Prostate gland (tissue), 2 donors: Measurements from ENCODE around the gene ZNF837. TPM values are rescaled to one million over a fixed set of nuclear protein-coding genes. Genes with fewer than 3 reads are reported as not detected.
A peak's percentile ranks its signal among the peaks of the same experiment; 100 is the strongest.

ENCODE experiments used
- DNase-seq: peaks from one replicate; pipeline ENCODE4 v3.0.0-alpha.2; 2019; ENCODE audit warnings: low spot score
- H3K27ac ChIP-seq, 2 donors: fragments of 200-600 bp; sonication (generic); 2 replicates each; pipeline ENCODE4 v1.5.1; 2017 to 2019
- H3K27me3 ChIP-seq: fragments of 200-600 bp; sonication (generic); replicated peaks from 2 replicates; pipeline ENCODE4 v1.5.1; 2019; ENCODE audit not compliant: insufficient read depth
- H3K36me3 ChIP-seq, 2 donors: fragments of 200-600 bp; sonication (generic); 1 replicate in 1 of 2; 2 replicates in 1 of 2; pipeline versions ENCODE4 v1.5.1 to v1.8.1; 2017 to 2019
- H3K4me1 ChIP-seq: fragments of 200-600 bp; sonication (generic); replicated peaks from 2 replicates; pipeline ENCODE4 v1.5.1; 2019
- H3K4me3 ChIP-seq, 2 donors: fragments of 200-600 bp; sonication (generic); 2 replicates each; pipeline ENCODE4 v1.5.1; 2017 to 2019
- H3K9me3 ChIP-seq: fragments of 200-600 bp; sonication (generic); 2 replicates; pipeline ENCODE4 v1.5.1; 2017
- CTCF ChIP-seq, 4 experiments: fragments of 200-600 bp in 2 of 4; fragments of 450-650 bp in 2 of 4; sonication (generic) in 2 of 4; IDR thresholded peaks; 1 replicate in 3 of 4; 2 replicates in 1 of 4; pipeline ENCODE4 v1.5.1; 2016 to 2019; ENCODE audit warnings: antibody characterized with exemption in 4 of 4, mild to moderate bottlenecking in 2 of 4, moderate library complexity in 2 of 4
- POLR2A ChIP-seq: fragments of 450-650 bp; IDR thresholded peaks from one replicate; pipeline ENCODE4 v1.6.1; 2016; ENCODE audit warnings: antibody characterized with exemption, mild to moderate bottlenecking
- POLR2AphosphoS5 ChIP-seq: sonication (generic); formaldehyde crosslinking; IDR thresholded peaks from one replicate; pipeline ENCODE4 v1.6.1; 2017; ENCODE audit warnings: antibody characterized with exemption
- WGBS: methylation state at CpG from one replicate; pipeline ENCODE4 v1.1.5; 2018; 5-methylcytosine and 5-hydroxymethylcytosine counted together
- intact Hi-C: fragments of 100-400 bp; cut with DNase I; formaldehyde crosslinking; loops from one replicate; pipeline ENCODE4 v1.14.2; 2022
- total RNA-seq, 2 donors: library from RNA; depleted of rRNA; stranded (reverse); fragments of >200 nt; gene quantifications; one replicate each; pipeline ENCODE4 v1.1.0, GENCODE V29; 2016

Gene ZNF837
- total RNA-seq, 2 donors from 2014 or later, result 12.2 to 15.7 TPM

DNA sequence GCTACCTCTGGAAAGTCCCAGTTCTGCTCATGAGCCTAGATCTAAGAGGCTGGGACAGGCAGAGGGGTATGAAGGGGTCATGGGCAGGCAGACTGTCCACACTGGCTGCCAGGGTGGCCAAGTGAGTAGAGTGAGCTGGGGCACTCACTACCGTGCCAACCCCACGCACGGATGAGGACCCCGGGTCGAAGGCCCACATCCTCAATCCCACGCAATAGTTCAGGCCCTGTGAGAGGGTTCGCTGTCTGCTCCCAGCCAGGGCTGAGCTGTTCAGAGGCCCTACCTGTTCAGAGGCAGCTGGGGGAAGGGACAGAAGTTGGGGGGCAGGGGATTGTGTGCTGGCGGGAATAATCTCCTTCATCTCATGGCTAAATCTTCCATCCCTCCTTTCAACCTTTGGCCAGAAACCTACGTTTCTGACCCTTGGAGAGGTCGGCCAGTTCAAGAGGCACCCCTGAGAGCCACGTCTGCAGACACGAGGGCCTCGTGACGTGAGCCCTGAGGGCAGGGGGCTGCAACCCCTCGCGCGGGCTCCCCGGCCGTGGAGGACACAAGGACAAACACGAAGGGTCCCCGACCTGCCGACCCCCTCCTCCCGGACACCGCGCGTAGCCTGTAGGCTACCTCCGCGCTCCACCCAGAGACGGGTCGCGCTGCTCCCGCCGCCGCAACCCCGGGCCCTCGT lies 5.2 kb upstream of the ZNF837 start:
- WGBS, result 9% methylated on average over 21 of the region's 36 CpGs
- H3K36me3 ChIP-seq, result no peaks in the 10 kb centered on the region
- DNase-seq, result no peak
- H3K27me3 ChIP-seq, result no peaks in the 10 kb centered on the region
- H3K4me3 ChIP-seq, result peak overlapping the region; percentile 53 to 67
- H3K27ac ChIP-seq, result peak overlapping the region; percentile 92 to 94
- TF ChIP-seq POLR2A, result no peak
- TF ChIP-seq CTCF (IDR thresholded peaks at IDR 0.05), result no peak
- TF ChIP-seq POLR2AphosphoS5, result no peak
- H3K9me3 ChIP-seq, result no peaks in the 10 kb centered on the region
- H3K4me1 ChIP-seq, result peaks cover 12% of the 10 kb centered on the region
- intact Hi-C loops, result no loop called here

DNA sequence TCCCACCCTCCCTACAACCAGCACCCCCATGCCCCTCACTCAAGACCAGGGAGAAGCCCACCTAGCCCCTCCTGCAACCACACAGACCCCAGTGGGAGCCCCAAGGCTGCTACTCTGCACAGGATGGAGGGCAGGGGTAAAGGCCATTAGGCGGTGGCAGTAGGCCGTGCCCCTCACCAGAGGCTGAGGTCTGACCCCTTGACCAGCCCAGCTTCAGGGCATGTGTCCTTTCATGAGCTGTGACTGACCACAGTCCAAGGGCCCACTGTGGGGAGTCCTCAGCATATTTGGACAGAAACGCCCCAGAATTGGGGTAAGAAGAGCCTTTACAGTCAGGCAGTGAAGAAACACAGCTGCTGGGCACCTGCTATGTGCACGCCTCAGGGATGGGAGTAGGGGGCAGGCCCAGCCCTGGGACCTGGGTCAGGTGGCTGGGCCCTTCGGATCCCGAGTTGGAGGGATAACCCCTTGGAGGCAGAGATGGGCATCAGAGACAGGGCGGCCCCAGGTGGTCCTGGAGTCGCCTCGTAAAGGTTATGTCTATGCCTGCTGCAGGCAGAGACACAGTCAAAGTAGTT lies 4.6 kb upstream of the ZNF837 start:
- peaks cover 12% of the 10 kb centered on the region for H3K4me1 ChIP-seq
- 63% methylated on average over 9 of the region's 9 CpGs for whole genome bisulfite sequencing
- peak overlapping the region; percentile 92 to 94 for H3K27ac ChIP-seq
- intact Hi-C loops, result no loop called here
- TF ChIP-seq POLR2AphosphoS5 (no peak), POLR2A (no peak), CTCF (IDR thresholded peaks at IDR 0.05) (no peak)
- no peaks in the 10 kb centered on the region for H3K27me3 ChIP-seq
- no peak for DNase-seq
- no peaks in the 10 kb centered on the region for H3K36me3 ChIP-seq
- H3K4me3 ChIP-seq, result peak overlapping the region in 1 of 2 donors; percentile 67
- H3K9me3 ChIP-seq, result no peaks in the 10 kb centered on the region

DNA sequence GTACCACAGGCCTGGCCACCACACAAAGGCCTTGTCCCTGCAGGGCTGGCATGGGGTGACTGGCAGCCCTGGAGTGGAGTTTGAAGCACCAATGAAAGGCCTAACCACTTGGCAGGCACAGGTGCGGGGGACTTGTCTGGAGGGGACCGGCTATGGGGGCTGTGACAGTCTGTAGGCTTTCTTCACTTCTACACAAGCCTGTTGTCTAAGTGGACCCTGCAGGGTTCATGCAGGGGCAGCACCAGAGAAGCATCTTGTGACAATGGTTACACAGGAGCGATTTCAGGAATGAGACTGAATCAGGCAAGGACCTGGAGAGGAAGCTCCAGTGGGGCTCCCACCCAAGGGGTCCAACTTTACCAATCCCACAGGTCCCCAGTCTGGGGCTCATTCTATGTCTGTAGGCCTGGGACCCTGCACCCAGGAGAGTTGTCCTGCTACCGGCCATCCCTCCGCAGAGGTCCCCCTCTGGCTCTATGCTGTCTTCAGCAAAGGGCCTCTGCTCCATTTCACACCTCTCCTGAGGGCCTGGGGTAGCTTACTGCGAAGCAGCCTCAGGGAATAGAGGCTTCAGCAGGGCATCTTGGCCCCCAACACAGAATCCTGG lies 2.3 kb upstream of the ZNF837 start:
- TF ChIP-seq POLR2A, result no peak
- TF ChIP-seq POLR2AphosphoS5, result no peak
- no peak for TF ChIP-seq CTCF (IDR thresholded peaks at IDR 0.05)
- no peak for DNase-seq
- H3K27ac ChIP-seq, result no peak overlapping the region
- H3K27me3 ChIP-seq, result no peaks in the 10 kb centered on the region
- WGBS, result 93% methylated on average over 6 of the region's 6 CpGs
- intact Hi-C loops, result no loop called here
- no peaks in the 10 kb centered on the region for H3K36me3 ChIP-seq
- H3K9me3 ChIP-seq, result no peaks in the 10 kb centered on the region
- no peak overlapping the region for H3K4me3 ChIP-seq
- peaks cover 12% of the 10 kb centered on the region for H3K4me1 ChIP-seq

DNA sequence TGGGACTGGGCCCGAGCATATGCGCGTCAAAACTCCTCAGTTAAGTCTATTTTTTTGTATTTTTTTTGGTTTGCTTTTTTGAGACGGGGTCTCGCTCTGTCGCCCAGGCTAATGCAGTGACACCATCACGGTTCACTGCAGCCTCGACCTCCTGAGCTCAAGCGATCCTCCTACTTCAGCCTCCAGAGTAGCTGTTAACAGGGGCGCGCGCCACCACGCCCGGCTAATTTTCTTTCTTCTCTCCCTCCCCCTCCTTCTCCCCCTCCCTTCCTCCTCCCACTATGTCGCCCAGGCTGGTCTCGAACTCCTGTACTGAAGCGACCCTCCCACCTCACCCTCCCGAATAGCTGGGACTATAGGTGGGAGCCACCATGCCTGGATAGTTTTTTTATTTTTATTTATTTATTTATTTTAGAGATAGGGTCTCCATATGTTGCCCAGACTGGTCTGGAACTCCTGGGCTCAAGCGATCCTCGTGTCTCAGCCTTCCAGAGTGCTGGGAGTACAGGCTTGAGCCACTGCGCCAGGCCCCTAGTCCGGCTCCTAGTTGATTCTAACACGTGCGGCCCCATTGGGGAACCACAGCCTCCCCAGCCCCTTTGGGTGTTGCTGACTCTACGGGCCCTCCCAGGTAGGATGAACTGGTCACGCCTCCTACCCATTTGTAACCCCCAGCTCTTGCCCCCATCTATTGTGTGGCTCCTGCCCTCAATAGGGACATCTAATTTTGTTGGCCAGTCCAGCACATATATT lies 806 bp upstream of the ZNF837 start:
- no peaks in the 10 kb centered on the region for H3K36me3 ChIP-seq
- H3K27ac ChIP-seq, result peak overlapping the region; percentile 95 to 97
- TF ChIP-seq CTCF (IDR thresholded peaks at IDR 0.05) (no peak), POLR2A (no peak), POLR2AphosphoS5 (no peak)
- peak overlapping the region; percentile 87 for H3K4me3 ChIP-seq
- 26% methylated on average over 26 of the region's 26 CpGs for WGBS
- H3K9me3 ChIP-seq, result no peaks in the 10 kb centered on the region
- no peaks in the 10 kb centered on the region for H3K27me3 ChIP-seq
- intact Hi-C loops, result loop anchor here (2.0 kb wide), 1 partner anchor 55 kb away; the partner anchor contains the start of gene ZSCAN22
- DNase-seq, result no peak
- H3K4me1 ChIP-seq, result peaks cover 12% of the 10 kb centered on the region
